NCI-H2171 treated with DMSO at 0.1 percent for 48 hours (cell line): Measurements from ENCODE around the gene PSRC1.

ENCODE experiments used
- DNase-seq: peaks from one replicate; lab custom pipeline; 2025; lab: John Stamatoyannopoulos, UW

The PSRC1 gene

GRCh38 chr1:109272021-109272799 lies 10.7 kb downstream of the PSRC1 start:
- DNase-seq, result no peak

- no peak for DNase-seq
These were observed 11.5 kb downstream of the PSRC1 start for GRCh38 chr1:109271458-109271857.

- DNase-seq, result no peak
These were observed 12.2 kb downstream of the PSRC1 start for GRCh38 chr1:109270623-109271317.

GRCh38 chr1:109269981-109270622 lies 12.8 kb downstream of the PSRC1 start:
- no peak for DNase-seq

GRCh38 chr1:109269212-109269980 lies 13.5 kb downstream of the PSRC1 start:
- DNase-seq, result no peak

GRCh38 chr1:109268431-109269211 lies 14.3 kb downstream of the PSRC1 start:
- DNase-seq, result no peak

GRCh38 chr1:109267743-109268300 lies 15.1 kb downstream of the PSRC1 start:
- no peak for DNase-seq

- DNase-seq, result no peak
These were observed 16.0 kb downstream of the PSRC1 start for GRCh38 chr1:109266965-109267364.

GRCh38 chr1:109265741-109266330 lies 17.1 kb downstream of the PSRC1 start:
- no peak for DNase-seq

GRCh38 chr1:109265016-109265415 lies 17.9 kb downstream of the PSRC1 start:
- no peak for DNase-seq

GRCh38 chr1:109264379-109264755 lies 18.6 kb downstream of the PSRC1 start:
- no peak for DNase-seq

- DNase-seq, result no peak
These were observed 19.2 kb downstream of the PSRC1 start for GRCh38 chr1:109263597-109264378.

GRCh38 chr1:109263234-109263596 lies 19.7 kb downstream of the PSRC1 start:
- DNase-seq, result peak; percentile 25

- no peak for DNase-seq
These were observed 20.5 kb downstream of the PSRC1 start for GRCh38 chr1:109262231-109263055.

GRCh38 chr1:109261578-109261977 lies 21.4 kb downstream of the PSRC1 start:
- DNase-seq, result no peak

GRCh38 chr1:109261006-109261405 lies 21.9 kb downstream of the PSRC1 start:
- no peak for DNase-seq

GRCh38 chr1:109259674-109260557 lies 23.0 kb downstream of the PSRC1 start:
- DNase-seq, result no peak
